GM12873 (cell line): Measurements from ENCODE around the gene ZRANB2.

Experiments
- CTCF ChIP-seq: IDR thresholded peaks from 2 replicates; pipeline ENCODE4 v1.5.1; 2012; ENCODE audit warnings: low read depth, mild to moderate bottlenecking, moderate library complexity, low read length, control low read depth; ENCODE audit not compliant: insufficient read depth; ENCODE audit errors: missing control alignments

ZRANB2 gene

GRCh38 chr1:71080739-71081696, at the start of gene ZRANB2:
TSS of gene ZRANB2 (minus strand) at chr1:71081035. CDS start at chr1:71080995, 40 bp downstream.
- TF ChIP-seq CTCF = peak; percentile 55

GRCh38 chr1:71128060-71128459, 47.2 kb upstream of the ZRANB2 start:
- TF ChIP-seq CTCF = no peak

- no peak for TF ChIP-seq CTCF
Observed at GRCh38 chr1:71118086-71118485, 37.3 kb upstream of the ZRANB2 start.

GRCh38 chr1:71116729-71117128, 35.9 kb upstream of the ZRANB2 start:
- no peak for TF ChIP-seq CTCF

GRCh38 chr1:71106658-71107322, 26.0 kb upstream of the ZRANB2 start:
- no peak for TF ChIP-seq CTCF

- no peak for TF ChIP-seq CTCF
Observed at GRCh38 chr1:71104417-71104816, 23.6 kb upstream of the ZRANB2 start.

GRCh38 chr1:71101839-71102376, 21.1 kb upstream of the ZRANB2 start:
- no peak for TF ChIP-seq CTCF
